Raji (cell line): ENCODE results near the gene COL4A2.

Experiments
- POLR2A ChIP-seq: IDR thresholded peaks from 2 replicates; pipeline ENCODE4 v1.6.1; 2011; ENCODE audit warnings: low read depth, low read length, control low read depth; ENCODE audit not compliant: insufficient read depth

The COL4A2 gene

GRCh38 chr13:110268576-110269185, 38.4 kb upstream of the COL4A2 start:
- TF ChIP-seq POLR2A = no peak

- no peak for TF ChIP-seq POLR2A
Observed at GRCh38 chr13:110269509-110270185, 37.4 kb upstream of the COL4A2 start.

GRCh38 chr13:110270507-110270906, 36.6 kb upstream of the COL4A2 start:
- TF ChIP-seq POLR2A = no peak

- no peak for TF ChIP-seq POLR2A
Observed at GRCh38 chr13:110271313-110271712, 35.8 kb upstream of the COL4A2 start.

- no peak for TF ChIP-seq POLR2A
Observed at GRCh38 chr13:110272227-110272626, 34.9 kb upstream of the COL4A2 start.

GRCh38 chr13:110272651-110273050, 34.4 kb upstream of the COL4A2 start:
- TF ChIP-seq POLR2A = no peak

GRCh38 chr13:110273254-110273653, 33.8 kb upstream of the COL4A2 start:
- no peak for TF ChIP-seq POLR2A

GRCh38 chr13:110274687-110275086, 32.4 kb upstream of the COL4A2 start:
- no peak for TF ChIP-seq POLR2A

GRCh38 chr13:110275931-110276552, 31.0 kb upstream of the COL4A2 start:
- no peak for TF ChIP-seq POLR2A

GRCh38 chr13:110276553-110276950, 30.5 kb upstream of the COL4A2 start:
- no peak for TF ChIP-seq POLR2A

- TF ChIP-seq POLR2A = no peak
Observed at GRCh38 chr13:110277357-110277975, 29.6 kb upstream of the COL4A2 start.

- no peak for TF ChIP-seq POLR2A
Observed at GRCh38 chr13:110278859-110279258, 28.2 kb upstream of the COL4A2 start.

- no peak for TF ChIP-seq POLR2A
Observed at GRCh38 chr13:110279684-110280083, 27.4 kb upstream of the COL4A2 start.

- no peak for TF ChIP-seq POLR2A
Observed at GRCh38 chr13:110280231-110280813, 26.8 kb upstream of the COL4A2 start.

GRCh38 chr13:110280985-110281688, 25.9 kb upstream of the COL4A2 start:
- TF ChIP-seq POLR2A = no peak
